Prostate gland (tissue), 2 donors: ENCODE measurements around the gene ABCA9.

ENCODE experiments used
- POLR2A ChIP-seq: fragments of 450-650 bp; IDR thresholded peaks from one replicate; pipeline ENCODE4 v1.6.1; 2016; ENCODE audit warnings: antibody characterized with exemption, mild to moderate bottlenecking
- TF ChIP-seq, protein P1 (sequence below), 4 experiments: fragments of 200-600 bp in 2 of 4; fragments of 450-650 bp in 2 of 4; sonication (generic) in 2 of 4; IDR thresholded peaks; 1 replicate in 3 of 4; 2 replicates in 1 of 4; pipeline ENCODE4 v1.5.1; 2016 to 2019; ENCODE audit warnings: antibody characterized with exemption in 4 of 4, mild to moderate bottlenecking in 2 of 4, moderate library complexity in 2 of 4

DNA sequence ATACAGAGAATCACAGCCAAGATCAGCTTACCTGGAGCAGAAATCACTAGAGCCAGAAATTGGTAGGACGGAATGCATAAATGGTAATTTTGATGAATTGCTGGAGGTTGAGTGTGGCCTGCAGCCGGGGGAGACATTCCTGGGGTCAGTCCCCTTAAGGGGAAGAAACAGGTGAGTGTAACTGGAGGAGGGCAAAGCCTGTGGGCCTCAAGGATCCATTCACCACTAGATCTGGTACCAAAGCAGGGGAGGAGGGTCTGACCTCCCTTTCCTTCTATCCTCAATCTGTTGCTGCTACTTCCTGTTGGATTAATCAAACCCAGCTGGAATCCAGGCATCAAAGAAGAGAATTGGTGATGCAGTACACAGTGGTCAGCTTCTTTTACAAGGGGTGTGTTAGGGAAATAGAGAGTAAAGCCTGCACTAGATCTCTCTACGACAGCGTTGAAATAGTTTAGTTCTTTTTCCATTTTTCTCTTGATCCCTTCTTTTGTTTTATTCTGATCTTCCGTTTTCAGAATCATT lies 8.6 kb upstream of the ABCA9 start:
- TF ChIP-seq, protein P1, sequence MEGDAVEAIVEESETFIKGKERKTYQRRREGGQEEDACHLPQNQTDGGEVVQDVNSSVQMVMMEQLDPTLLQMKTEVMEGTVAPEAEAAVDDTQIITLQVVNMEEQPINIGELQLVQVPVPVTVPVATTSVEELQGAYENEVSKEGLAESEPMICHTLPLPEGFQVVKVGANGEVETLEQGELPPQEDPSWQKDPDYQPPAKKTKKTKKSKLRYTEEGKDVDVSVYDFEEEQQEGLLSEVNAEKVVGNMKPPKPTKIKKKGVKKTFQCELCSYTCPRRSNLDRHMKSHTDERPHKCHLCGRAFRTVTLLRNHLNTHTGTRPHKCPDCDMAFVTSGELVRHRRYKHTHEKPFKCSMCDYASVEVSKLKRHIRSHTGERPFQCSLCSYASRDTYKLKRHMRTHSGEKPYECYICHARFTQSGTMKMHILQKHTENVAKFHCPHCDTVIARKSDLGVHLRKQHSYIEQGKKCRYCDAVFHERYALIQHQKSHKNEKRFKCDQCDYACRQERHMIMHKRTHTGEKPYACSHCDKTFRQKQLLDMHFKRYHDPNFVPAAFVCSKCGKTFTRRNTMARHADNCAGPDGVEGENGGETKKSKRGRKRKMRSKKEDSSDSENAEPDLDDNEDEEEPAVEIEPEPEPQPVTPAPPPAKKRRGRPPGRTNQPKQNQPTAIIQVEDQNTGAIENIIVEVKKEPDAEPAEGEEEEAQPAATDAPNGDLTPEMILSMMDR (IDR thresholded peaks at IDR 0.05), result no peak
- TF ChIP-seq POLR2A, result no peak
